ENCODE measurements around the gene CDKAL1.

The CDKAL1 gene

GRCh38 chr6:21271428-21272155, 737.3 kb downstream of the CDKAL1 start:
- DNase-seq (ENCODE audit: low read depth in 1 of 2, low spot score in 1 of 2) = no peak

GRCh38 chr6:21273451-21273850, 739.2 kb downstream of the CDKAL1 start:
- DNase-seq (ENCODE audit: low read depth in 1 of 2, low spot score in 1 of 2) = no peak

- no peak for DNase-seq (ENCODE audit: low read depth in 1 of 2, low spot score in 1 of 2)
These were observed 740.6 kb downstream of the CDKAL1 start for GRCh38 chr6:21274851-21275250.

GRCh38 chr6:21277601-21278374, 743.5 kb downstream of the CDKAL1 start:
- DNase-seq (ENCODE audit: low read depth in 1 of 2, low spot score in 1 of 2) = no peak

- DNase-seq (ENCODE audit: low read depth in 1 of 2, low spot score in 1 of 2) = no peak
These were observed 744.1 kb downstream of the CDKAL1 start for GRCh38 chr6:21278375-21278745.

- no peak for DNase-seq (ENCODE audit: low read depth in 1 of 2, low spot score in 1 of 2)
These were observed 745.4 kb downstream of the CDKAL1 start for GRCh38 chr6:21279619-21280018.

GRCh38 chr6:21281366-21281765, 747.1 kb downstream of the CDKAL1 start:
- DNase-seq (ENCODE audit: low read depth in 1 of 2, low spot score in 1 of 2) = no peak

All from activated CD4-positive, alpha-beta T cell treated with anti-CD3 and anti-CD28 coated beads, Interleukin-2, amount 50 U/mL, for 24 hours (primary cell).